Brain microvascular endothelial cell (primary cell): Measurements from ENCODE around the gene OTOG.

ENCODE experiments used
- DNase-seq: peaks from one replicate; pipeline ENCODE4 v3.0.0-alpha.2; 2020
- H3K27ac ChIP-seq: fragments of 250-450 bp; sonication (Bioruptor Pico); 2 replicates; pipeline ENCODE4 v1.5.1; 2020; ENCODE audit warnings: mild to moderate bottlenecking, moderate library complexity
- H3K27me3 ChIP-seq: fragments of 250-450 bp; sonication (Bioruptor Pico); replicated peaks from 2 replicates; pipeline ENCODE4 v1.5.1; 2020; ENCODE audit warnings: mild to moderate bottlenecking
- H3K36me3 ChIP-seq: fragments of 250-450 bp; sonication (Bioruptor Pico); replicated peaks from 2 replicates; pipeline ENCODE4 v1.5.1; 2020; ENCODE audit warnings: mild to moderate bottlenecking
- H3K4me3 ChIP-seq: 2 replicates; pipeline ENCODE4 v1.5.1; 2011; ENCODE audit warnings: low read depth, mild to moderate bottlenecking, control low read depth, low read length, moderate library complexity
- in situ Hi-C: cut with HindIII; loops from 2 replicates; pipeline ENCODE4 v1.10.0; 2017; ENCODE audit warnings: low sequenced_read_pairs, low pct_ligation_motif_present
- TF ChIP-seq, protein P1 (sequence below): IDR thresholded peaks from 2 replicates; pipeline ENCODE4 v1.5.1; 2011; ENCODE audit warnings: low read depth, mild to moderate bottlenecking, moderate library complexity, low read length, control low read depth, inconsistent platforms; ENCODE audit errors: missing control alignments

OTOG gene

DNA sequence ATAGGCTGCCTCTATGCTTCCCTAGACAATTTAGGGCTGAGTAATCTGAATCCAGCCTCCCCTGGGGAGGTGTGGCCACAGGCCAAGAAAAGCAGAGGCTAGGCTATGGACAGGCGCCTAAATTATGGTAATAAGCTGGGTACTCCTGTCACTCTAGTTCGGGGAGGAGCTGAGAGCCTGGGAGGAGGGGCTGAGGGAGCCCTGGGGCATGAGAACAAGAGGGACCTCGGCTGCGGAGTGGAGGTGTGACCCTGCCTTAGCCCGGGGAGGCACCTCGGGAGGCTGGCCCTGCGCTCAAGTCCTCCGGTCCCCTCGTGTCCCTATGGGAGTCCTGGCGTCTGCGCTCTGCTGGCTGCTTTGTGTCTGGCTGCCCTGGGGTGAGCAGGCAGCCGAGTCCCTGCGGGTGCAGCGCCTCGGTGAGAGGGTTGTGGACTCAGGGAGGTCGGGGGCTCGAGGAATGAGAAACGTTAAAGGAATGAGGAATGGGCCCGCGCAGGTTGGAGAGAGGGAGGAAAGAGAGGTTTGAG is at the start of gene OTOG:
Gene OTOG, plus strand, starts transcription at position 209 of the 527 bp plus-strand sequence. Its CDS starts 114 bp downstream, at position 323.
- in situ Hi-C loops, result no loop called here
- Histone ChIP-seq H3K36me3 (no peaks in the 10 kb centered on the region), H3K27me3 (peaks cover 16% of the 10 kb centered on the region), H3K4me3 (no peak within 1 kb of the TSS), H3K27ac (no peak within 1 kb of the TSS)
- DNase-seq, result no peak
- TF ChIP-seq, protein P1, sequence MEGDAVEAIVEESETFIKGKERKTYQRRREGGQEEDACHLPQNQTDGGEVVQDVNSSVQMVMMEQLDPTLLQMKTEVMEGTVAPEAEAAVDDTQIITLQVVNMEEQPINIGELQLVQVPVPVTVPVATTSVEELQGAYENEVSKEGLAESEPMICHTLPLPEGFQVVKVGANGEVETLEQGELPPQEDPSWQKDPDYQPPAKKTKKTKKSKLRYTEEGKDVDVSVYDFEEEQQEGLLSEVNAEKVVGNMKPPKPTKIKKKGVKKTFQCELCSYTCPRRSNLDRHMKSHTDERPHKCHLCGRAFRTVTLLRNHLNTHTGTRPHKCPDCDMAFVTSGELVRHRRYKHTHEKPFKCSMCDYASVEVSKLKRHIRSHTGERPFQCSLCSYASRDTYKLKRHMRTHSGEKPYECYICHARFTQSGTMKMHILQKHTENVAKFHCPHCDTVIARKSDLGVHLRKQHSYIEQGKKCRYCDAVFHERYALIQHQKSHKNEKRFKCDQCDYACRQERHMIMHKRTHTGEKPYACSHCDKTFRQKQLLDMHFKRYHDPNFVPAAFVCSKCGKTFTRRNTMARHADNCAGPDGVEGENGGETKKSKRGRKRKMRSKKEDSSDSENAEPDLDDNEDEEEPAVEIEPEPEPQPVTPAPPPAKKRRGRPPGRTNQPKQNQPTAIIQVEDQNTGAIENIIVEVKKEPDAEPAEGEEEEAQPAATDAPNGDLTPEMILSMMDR, result no peak

DNA sequence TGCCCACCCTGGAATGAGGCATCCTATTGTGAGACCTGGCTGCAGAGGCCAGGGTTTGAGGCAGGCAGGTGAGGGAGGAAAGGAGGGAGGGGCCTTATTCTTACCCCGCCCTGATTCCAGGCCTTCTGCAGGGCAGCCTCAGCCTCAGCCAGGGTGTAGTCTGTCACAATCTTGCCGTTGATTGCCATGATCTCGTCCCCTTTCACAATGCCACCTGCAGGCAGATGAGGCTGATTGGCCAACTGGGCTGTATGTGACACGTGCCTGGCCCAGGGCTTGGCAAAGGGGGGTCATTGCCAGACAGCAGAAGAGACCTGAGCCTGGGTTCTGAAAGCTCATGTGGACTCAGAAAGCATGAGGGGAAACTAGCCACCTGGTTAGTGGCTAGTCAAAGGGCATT is 49.0 kb upstream of the OTOG start:
- no peaks in the 10 kb centered on the region for H3K36me3 ChIP-seq
- TF ChIP-seq, protein P1, result no peak
- H3K27me3 ChIP-seq, result no peaks in the 10 kb centered on the region
- in situ Hi-C loops, result no loop called here
- no peak overlapping the region for H3K4me3 ChIP-seq
- H3K27ac ChIP-seq, result no peak overlapping the region
- DNase-seq, result no peak

DNA sequence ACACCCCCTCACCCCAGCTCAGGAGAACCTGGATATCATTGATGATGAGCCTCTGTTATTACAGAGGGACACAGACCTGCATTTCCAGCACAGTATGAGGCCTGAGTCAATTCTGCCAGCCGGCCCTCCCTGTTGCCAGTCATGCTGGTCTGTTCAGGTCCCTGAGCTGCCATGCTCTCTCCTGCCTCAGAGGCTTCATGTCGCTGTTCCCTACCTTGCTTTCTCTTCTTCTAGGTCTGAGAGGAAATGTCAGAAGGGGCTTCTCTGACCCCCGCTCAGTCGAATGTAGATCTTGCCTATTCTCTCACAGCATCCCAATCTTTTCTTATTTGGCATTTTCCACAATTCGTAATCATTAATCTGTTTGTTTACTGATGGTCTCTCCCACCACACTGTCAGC is 48.6 kb upstream of the OTOG start:
- H3K36me3 ChIP-seq, result no peaks in the 10 kb centered on the region
- in situ Hi-C loops, result no loop called here
- no peak overlapping the region for H3K4me3 ChIP-seq
- H3K27me3 ChIP-seq, result no peaks in the 10 kb centered on the region
- DNase-seq, result no peak
- TF ChIP-seq, protein P1, result peak; percentile 41
- no peak overlapping the region for H3K27ac ChIP-seq

DNA sequence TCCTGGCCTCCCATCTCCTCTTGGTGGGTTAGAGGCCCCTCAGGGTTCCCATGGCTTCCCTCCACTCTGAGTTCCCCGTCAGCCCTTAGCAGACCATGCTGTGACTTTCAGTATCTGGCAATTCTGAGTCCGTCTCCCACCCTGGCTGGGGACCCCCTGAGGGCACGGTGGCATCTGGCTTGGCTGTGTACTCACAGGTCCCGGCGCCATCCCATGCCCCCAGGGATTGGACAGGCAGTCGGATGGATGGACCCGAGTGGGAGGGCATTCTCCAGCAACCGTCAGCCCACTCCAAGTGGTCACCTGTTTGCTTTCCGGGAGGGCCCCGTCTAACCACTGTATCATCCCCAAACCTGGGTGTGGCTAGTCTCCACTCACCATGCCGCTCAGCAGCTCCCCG is 46.4 kb upstream of the OTOG start:
- in situ Hi-C loops, result no loop called here
- Histone ChIP-seq H3K27me3 (no peaks in the 10 kb centered on the region), H3K36me3 (no peaks in the 10 kb centered on the region), H3K4me3 (no peak overlapping the region), H3K27ac (no peak overlapping the region)
- TF ChIP-seq, protein P1, result no peak
- no peak for DNase-seq

DNA sequence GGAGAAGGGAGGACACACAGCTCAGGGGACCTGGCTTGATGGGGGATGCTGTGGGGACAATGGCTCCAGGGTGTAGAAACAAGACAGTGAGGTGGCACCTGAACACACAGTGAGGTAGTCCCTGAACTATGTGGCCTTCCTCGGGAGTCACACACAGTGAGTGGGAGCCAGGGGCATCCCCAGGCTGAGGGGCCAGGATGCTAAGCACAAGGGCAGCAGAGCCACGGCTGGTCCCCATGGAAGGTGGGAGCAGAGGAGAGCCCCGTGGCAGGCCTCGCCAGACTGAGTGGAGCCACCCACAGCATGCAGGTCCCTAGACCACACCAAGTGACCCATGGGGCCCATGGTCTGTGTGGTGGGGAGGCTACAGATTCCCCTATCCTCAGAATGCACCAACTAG is 44.4 kb upstream of the OTOG start:
- Histone ChIP-seq H3K27me3 (no peaks in the 10 kb centered on the region), H3K36me3 (no peaks in the 10 kb centered on the region), H3K27ac (no peak overlapping the region), H3K4me3 (no peak overlapping the region)
- TF ChIP-seq, protein P1, result no peak
- no peak for DNase-seq
- in situ Hi-C loops, result no loop called here
